ENCODE data around the gene GATM.

GATM gene

GRCh38 chr15:45409596-45409995 lies 31.3 kb upstream of the GATM start:
- H3K4me3 ChIP-seq (ENCODE audit: low read depth, low read length), result no peak overlapping the region
- no peak for TF ChIP-seq CTCF (IDR thresholded peaks at IDR 0.05; ENCODE audit: low read depth, low read length)

GRCh38 chr15:45407786-45408185 lies 29.4 kb upstream of the GATM start:
- TF ChIP-seq CTCF (IDR thresholded peaks at IDR 0.05; ENCODE audit: low read depth, low read length), result no peak
- no peak overlapping the region for H3K4me3 ChIP-seq (ENCODE audit: low read depth, low read length)

- no peak for TF ChIP-seq CTCF (IDR thresholded peaks at IDR 0.05; ENCODE audit: low read depth, low read length)
- peak overlapping the region; percentile 90 for H3K4me3 ChIP-seq (ENCODE audit: low read depth, low read length)
Observed at GRCh38 chr15:45402955-45403877, 24.9 kb upstream of the GATM start.

GRCh38 chr15:45402162-45402954 lies 24.0 kb upstream of the GATM start:
- no peak for TF ChIP-seq CTCF (IDR thresholded peaks at IDR 0.05; ENCODE audit: low read depth, low read length)
- H3K4me3 ChIP-seq (ENCODE audit: low read depth, low read length), result peak overlapping the region; percentile 90

GRCh38 chr15:45401665-45402161 lies 23.4 kb upstream of the GATM start:
- H3K4me3 ChIP-seq (ENCODE audit: low read depth, low read length), result peak overlapping the region; percentile 90
- TF ChIP-seq CTCF (IDR thresholded peaks at IDR 0.05; ENCODE audit: low read depth, low read length), result no peak

GRCh38 chr15:45399381-45400212 lies 21.3 kb upstream of the GATM start:
- no peak overlapping the region for H3K4me3 ChIP-seq (ENCODE audit: low read depth, low read length)
- peak; percentile 41 for TF ChIP-seq CTCF (IDR thresholded peaks at IDR 0.05; ENCODE audit: low read depth, low read length)
